BJ (cell line): ENCODE measurements around the gene INTS13. TPM values are rescaled to one million over a fixed set of nuclear protein-coding genes. Genes with fewer than 3 reads are reported as not detected.
"Not testable (repeated sequence)": the region's sequence is repeated elsewhere in the genome, so short reads cannot be mapped to it uniquely, and the experiment has no call there.

Experiments used
- CTCF ChIA-PET: fragments of 350-600 bp; formaldehyde crosslinking; extraction: SDS; loops from one replicate; lab custom pipeline; 2021; ENCODE audit warnings: antibody characterized with exemption, inconsistent platforms; lab: Yijun Ruan, JAX
- POLR2A ChIA-PET: fragments of 300-600 bp; sonication (Branson Sonifier 250); formaldehyde crosslinking; extraction: SDS; loops from one replicate; lab custom pipeline; 2021; ENCODE audit warnings: antibody characterized with exemption; lab: Charles Lee
- DNase-seq: peaks from one replicate; pipeline ENCODE4 v3.0.0-alpha.2; 2011; ENCODE audit warnings: low read depth
- H3K27me3 ChIP-seq: 2 replicates; pipeline ENCODE4 v1.6.0; 2011; ENCODE audit warnings: low read length; ENCODE audit not compliant: control insufficient read depth, insufficient read depth
- H3K36me3 ChIP-seq: 2 replicates; pipeline ENCODE4 v1.5.1; 2011; ENCODE audit warnings: low read length; ENCODE audit not compliant: control insufficient read depth, insufficient read depth
- H3K4me3 ChIP-seq: 2 replicates; pipeline ENCODE4 v1.5.1; 2011; ENCODE audit warnings: low read depth, mild to moderate bottlenecking, control low read depth, low read length
- CTCF ChIP-seq: IDR thresholded peaks from 2 replicates; pipeline ENCODE4 v1.5.1; 2011; ENCODE audit warnings: low read depth, mild to moderate bottlenecking, control low read depth, inconsistent platforms, low read length, moderate library complexity; ENCODE audit not compliant: insufficient read depth
- polyA plus RNA-seq: library from polyadenylated mRNA; depleted of rRNA; stranded (reverse); fragments of >200 nt; gene quantifications from 2 replicates; pipeline ENCODE4 v1.2.3, GENCODE V29; 2011

The INTS13 gene
- polyA plus RNA-seq, 1 experiment = 11.4 TPM

DNA sequence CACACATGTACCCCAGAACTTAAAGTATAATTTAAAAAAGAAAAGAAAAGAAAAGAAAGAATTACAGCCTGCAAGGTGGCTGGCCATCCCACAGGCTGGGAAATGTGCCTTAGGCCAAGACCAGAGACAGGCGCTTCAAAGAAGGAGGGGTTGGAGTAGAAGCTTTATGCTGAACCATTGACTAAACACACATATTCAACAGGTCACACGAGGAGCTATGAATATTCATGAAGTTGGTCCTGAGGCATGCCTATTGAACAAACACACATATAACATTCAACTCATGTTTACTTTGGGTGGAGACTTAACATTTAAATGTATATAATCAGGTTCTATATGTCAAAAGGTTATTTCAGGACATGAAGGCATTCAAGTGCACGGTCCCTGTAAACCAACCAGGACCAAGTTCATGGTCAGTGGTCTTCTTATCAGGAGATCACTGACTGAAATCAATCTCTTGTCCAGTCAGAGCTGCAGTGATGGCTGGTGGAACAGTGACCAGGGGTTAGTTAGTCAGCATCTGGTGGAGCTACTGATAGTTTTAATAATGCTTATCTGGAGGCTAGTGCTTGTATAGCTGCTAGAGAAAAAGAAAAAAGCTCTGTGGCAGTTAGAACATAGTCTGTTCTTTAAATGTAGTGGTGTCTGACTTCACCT is 69.2 kb downstream of the INTS13 start:
- Histone ChIP-seq H3K36me3 (no peaks in the 10 kb centered on the region), H3K27me3 (peaks cover 4% of the 10 kb centered on the region), H3K4me3 (no peak overlapping the region)
- no peak for TF ChIP-seq CTCF
- POLR2A ChIA-PET = no interaction called here
- CTCF ChIA-PET = interaction anchor here (4.9 kb wide), 1 partner anchor 16 kb away, joined by 25 read pairs; no protein-coding TSS in a partner anchor
- DNase-seq = no peak

DNA sequence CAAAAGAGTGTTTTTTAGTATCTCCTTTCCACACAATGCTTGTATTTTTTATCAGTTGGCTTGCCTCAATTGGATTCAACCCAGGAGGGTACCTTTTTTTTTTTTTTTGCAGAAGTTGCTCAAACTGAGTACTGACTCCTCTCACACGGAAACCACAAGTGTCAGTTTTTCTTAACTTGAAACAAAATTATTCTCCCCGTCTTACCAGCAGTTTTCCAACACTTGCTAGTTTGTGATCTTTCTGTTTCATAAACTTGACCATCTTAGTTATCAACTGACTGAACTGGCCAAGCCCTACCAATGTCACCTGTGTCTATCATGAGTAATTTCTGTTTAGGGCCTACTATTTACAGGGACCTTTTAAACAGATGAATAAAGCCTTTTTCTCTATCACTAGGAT is 70.7 kb downstream of the INTS13 start:
- no peak for DNase-seq

GRCh38 chr12:26863515-26863914 is 74.3 kb downstream of the INTS13 start:
- POLR2A ChIA-PET = no interaction called here
- DNase-seq = no peak
- Histone ChIP-seq H3K36me3 (no peaks in the 10 kb centered on the region), H3K27me3 (peaks cover 4% of the 10 kb centered on the region; the same call in 1 of the 2 replicates), H3K4me3 (no peak overlapping the region)
- peak; percentile 42 for TF ChIP-seq CTCF
- CTCF ChIA-PET = interaction anchor here (0.8 to 2.4 kb wide), 7 partner anchors 9 to 151 kb away, joined by 3 to 9 read pairs (median 6); partner anchors contain the start of gene ITPR2

More for the DNA sequence above, 70.7 kb downstream of the INTS13 start:
- CTCF ChIA-PET = interaction anchor here (0.6 to 1.1 kb wide), 3 partner anchors 18 to 383 kb away, joined by 4 to 5 read pairs (median 4); no protein-coding TSS in a partner anchor
- TF ChIP-seq CTCF = no peak
- no peaks in the 10 kb centered on the region for H3K36me3 ChIP-seq
- POLR2A ChIA-PET = no interaction called here
- H3K4me3 ChIP-seq = no peak overlapping the region
- peaks cover 4% of the 10 kb centered on the region; the same call in 1 of the 2 replicates for H3K27me3 ChIP-seq

- CTCF ChIA-PET = interaction anchor here (0.8 to 2.4 kb wide), 9 partner anchors 8 to 152 kb away, joined by 3 to 9 read pairs (median 4); partner anchors contain the start of gene ITPR2
- H3K27me3 ChIP-seq = not testable (repeated sequence)
These were observed 75.0 kb downstream of the INTS13 start for GRCh38 chr12:26862787-26863186.

DNA sequence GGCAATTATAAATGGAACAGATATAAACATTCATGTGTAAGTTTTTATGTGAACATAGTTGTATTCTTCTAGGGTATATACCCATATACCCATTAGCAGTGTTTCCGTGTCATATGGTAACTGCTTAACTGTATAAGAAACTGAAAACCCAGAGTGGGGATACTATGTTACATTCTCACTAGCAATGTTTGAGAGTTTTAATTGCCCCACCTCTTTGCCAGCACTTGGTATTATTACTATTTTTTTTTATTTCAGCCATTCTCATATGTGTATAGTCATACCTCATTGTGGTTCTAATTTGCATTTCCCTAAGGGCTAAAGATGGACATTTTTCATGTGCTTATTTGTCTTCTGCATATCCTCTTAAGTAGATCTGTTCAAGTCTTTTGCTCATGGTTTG is 76.1 kb downstream of the INTS13 start:
- TF ChIP-seq CTCF = no peak
- CTCF ChIA-PET = no interaction called here
- H3K27me3 ChIP-seq = peaks cover 5% of the 10 kb centered on the region; the same call in 1 of the 2 replicates
- no peak overlapping the region for H3K4me3 ChIP-seq
- DNase-seq = no peak
- POLR2A ChIA-PET = no interaction called here
- H3K36me3 ChIP-seq = no peaks in the 10 kb centered on the region

More at GRCh38 chr12:26862787-26863186, 75.0 kb downstream of the INTS13 start:
- H3K36me3 ChIP-seq, H3K4me3 ChIP-seq, POLR2A ChIA-PET, DNase-seq: not testable (repeated sequence)
